ENCODE data around the gene MEGF9.

Gene MEGF9

GRCh38 chr9:120663380-120663779, 50.9 kb downstream of the MEGF9 start:
- ChIA-PET POLR2A (ENCODE audit: low non-redundant PET) (no interaction called here), CTCF (no interaction called here)
- no peak for DNase-seq (ENCODE audit: low spot score)
- TF ChIP-seq, protein P1, sequence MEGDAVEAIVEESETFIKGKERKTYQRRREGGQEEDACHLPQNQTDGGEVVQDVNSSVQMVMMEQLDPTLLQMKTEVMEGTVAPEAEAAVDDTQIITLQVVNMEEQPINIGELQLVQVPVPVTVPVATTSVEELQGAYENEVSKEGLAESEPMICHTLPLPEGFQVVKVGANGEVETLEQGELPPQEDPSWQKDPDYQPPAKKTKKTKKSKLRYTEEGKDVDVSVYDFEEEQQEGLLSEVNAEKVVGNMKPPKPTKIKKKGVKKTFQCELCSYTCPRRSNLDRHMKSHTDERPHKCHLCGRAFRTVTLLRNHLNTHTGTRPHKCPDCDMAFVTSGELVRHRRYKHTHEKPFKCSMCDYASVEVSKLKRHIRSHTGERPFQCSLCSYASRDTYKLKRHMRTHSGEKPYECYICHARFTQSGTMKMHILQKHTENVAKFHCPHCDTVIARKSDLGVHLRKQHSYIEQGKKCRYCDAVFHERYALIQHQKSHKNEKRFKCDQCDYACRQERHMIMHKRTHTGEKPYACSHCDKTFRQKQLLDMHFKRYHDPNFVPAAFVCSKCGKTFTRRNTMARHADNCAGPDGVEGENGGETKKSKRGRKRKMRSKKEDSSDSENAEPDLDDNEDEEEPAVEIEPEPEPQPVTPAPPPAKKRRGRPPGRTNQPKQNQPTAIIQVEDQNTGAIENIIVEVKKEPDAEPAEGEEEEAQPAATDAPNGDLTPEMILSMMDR (conservative IDR thresholded peaks at IDR 0.05; ENCODE audit: low read depth), result no peak
- H3K27ac ChIP-seq, result no peak overlapping the region

GRCh38 chr9:120662513-120662912, 51.8 kb downstream of the MEGF9 start:
- no peak overlapping the region for H3K27ac ChIP-seq
- ChIA-PET POLR2A (ENCODE audit: low non-redundant PET) (no interaction called here), CTCF (no interaction called here)
- TF ChIP-seq, protein P1 (conservative IDR thresholded peaks at IDR 0.05; ENCODE audit: low read depth), result no peak
- DNase-seq (ENCODE audit: low spot score), result no peak

- DNase-seq (ENCODE audit: low spot score), result no peak
- POLR2A ChIA-PET (ENCODE audit: low non-redundant PET), result interaction anchor here (0.7 kb wide), 1 partner anchor 848 kb away, joined by 3 read pairs; no protein-coding TSS in a partner anchor
- CTCF ChIA-PET, result no interaction called here
- TF ChIP-seq, protein P1 (conservative IDR thresholded peaks at IDR 0.05; ENCODE audit: low read depth), result no peak
- no peak overlapping the region for H3K27ac ChIP-seq
Observed at GRCh38 chr9:120659676-120660075, 54.6 kb downstream of the MEGF9 start.

DNA sequence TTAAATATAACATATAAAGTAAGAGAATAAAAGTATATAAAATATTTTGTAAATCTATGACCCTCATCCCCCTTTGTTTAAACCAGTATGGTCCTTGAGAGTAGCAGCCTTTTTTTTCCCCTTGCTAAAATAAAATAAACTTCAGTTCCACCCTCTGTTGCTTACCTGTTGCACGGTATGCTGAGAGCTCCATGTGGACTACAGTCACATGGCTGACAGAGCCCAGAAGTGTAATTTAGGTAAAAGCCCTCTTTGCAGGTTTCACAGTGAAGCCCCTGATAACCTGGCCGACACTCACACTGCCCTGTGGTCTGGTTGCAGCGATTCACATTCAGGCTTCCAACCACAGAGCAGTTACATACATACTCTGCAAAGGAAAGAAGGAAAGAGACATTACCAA, 55.1 kb downstream of the MEGF9 start:
- ChIA-PET POLR2A (ENCODE audit: low non-redundant PET) (no interaction called here), CTCF (no interaction called here)
- DNase-seq (ENCODE audit: low spot score), result no peak
- no peak overlapping the region for H3K27ac ChIP-seq
- TF ChIP-seq, protein P1 (conservative IDR thresholded peaks at IDR 0.05; ENCODE audit: low read depth), result no peak

DNA sequence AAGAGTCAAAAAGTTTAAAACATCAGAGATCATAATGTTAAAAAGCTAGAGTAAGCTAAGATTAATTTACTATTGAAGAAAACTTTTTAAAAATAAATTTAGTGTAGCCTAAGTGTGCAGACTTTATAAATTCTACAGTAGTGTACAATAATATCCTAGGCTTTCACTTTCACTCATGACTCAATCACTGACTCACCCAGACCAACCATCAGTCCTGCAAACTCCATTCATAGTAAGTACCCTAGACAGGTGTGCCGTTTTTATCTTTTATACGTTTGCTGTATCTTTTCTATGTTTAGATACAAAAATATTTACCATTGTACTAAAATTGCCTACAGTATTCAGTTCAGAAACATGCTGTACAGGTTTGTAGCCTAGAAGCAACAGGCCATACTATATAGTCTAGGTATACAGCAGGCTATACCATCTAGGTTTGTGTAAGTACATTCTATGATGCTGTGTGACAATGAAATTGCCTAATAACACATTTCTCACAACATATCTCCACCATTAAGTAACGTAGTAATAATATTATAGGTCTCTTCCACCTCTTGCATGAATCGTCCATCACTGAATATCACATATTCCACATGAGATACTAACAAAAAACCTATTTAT, 59.2 kb downstream of the MEGF9 start:
- no peak overlapping the region for H3K27ac ChIP-seq
- peak; percentile 68 for DNase-seq (ENCODE audit: low spot score)
- ChIA-PET POLR2A (ENCODE audit: low non-redundant PET) (no interaction called here), CTCF (no interaction called here)
- TF ChIP-seq, protein P1 (conservative IDR thresholded peaks at IDR 0.05; ENCODE audit: low read depth), result no peak

DNA sequence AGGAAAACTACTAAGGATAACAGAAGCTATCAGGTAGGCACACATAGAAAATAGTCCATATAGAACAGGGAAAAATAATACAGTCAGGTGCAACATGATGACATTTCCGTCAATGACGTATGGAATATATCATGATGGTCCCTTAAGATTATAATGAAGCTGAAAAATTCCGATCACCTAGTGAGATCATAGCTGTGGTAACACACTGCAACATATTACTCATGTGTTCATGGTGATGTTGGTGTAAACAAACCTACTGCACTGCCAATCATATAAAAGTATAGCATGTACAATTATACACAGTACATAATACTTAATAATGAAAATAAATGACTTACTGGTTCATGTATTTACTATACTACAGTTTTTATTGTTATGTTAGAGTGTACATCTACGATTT, 60.0 kb downstream of the MEGF9 start:
- CTCF ChIA-PET, result no interaction called here
- DNase-seq (ENCODE audit: low spot score), result no peak
- POLR2A ChIA-PET (ENCODE audit: low non-redundant PET), result no interaction called here
- no peak overlapping the region for H3K27ac ChIP-seq
- TF ChIP-seq, protein P1 (conservative IDR thresholded peaks at IDR 0.05; ENCODE audit: low read depth), result no peak
